Activated CD4-positive, alpha-beta T cell treated with anti-CD3 and anti-CD28 coated beads, Interleukin-2, amount 50 U/mL, for 24 hours (primary cell): ENCODE results near the gene CCDC40.
A peak's percentile ranks its signal among the peaks of the same experiment; 100 is the strongest.
"Not testable (repeated sequence)": the region's sequence is repeated elsewhere in the genome, so short reads cannot be mapped to it uniquely, and the experiment has no call there.

Source experiments
- DNase-seq, 2 donors: peaks; one replicate each; pipeline ENCODE4 v3.0.0-alpha.2; 2020; ENCODE audit warnings: low read depth in 1 of 2, low spot score in 1 of 2

The CCDC40 gene, protein sequence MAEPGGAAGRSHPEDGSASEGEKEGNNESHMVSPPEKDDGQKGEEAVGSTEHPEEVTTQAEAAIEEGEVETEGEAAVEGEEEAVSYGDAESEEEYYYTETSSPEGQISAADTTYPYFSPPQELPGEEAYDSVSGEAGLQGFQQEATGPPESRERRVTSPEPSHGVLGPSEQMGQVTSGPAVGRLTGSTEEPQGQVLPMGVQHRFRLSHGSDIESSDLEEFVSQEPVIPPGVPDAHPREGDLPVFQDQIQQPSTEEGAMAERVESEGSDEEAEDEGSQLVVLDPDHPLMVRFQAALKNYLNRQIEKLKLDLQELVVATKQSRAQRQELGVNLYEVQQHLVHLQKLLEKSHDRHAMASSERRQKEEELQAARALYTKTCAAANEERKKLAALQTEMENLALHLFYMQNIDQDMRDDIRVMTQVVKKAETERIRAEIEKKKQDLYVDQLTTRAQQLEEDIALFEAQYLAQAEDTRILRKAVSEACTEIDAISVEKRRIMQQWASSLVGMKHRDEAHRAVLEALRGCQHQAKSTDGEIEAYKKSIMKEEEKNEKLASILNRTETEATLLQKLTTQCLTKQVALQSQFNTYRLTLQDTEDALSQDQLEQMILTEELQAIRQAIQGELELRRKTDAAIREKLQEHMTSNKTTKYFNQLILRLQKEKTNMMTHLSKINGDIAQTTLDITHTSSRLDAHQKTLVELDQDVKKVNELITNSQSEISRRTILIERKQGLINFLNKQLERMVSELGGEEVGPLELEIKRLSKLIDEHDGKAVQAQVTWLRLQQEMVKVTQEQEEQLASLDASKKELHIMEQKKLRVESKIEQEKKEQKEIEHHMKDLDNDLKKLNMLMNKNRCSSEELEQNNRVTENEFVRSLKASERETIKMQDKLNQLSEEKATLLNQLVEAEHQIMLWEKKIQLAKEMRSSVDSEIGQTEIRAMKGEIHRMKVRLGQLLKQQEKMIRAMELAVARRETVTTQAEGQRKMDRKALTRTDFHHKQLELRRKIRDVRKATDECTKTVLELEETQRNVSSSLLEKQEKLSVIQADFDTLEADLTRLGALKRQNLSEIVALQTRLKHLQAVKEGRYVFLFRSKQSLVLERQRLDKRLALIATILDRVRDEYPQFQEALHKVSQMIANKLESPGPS

GRCh38 chr17:80035937-80036714 is at the start of gene CCDC40:
TSS of gene CCDC40 (plus strand) at chr17:80036642. CDS start at chr17:80036663, 21 bp downstream.
- DNase-seq, result peak; percentile 43 to 46

DNA sequence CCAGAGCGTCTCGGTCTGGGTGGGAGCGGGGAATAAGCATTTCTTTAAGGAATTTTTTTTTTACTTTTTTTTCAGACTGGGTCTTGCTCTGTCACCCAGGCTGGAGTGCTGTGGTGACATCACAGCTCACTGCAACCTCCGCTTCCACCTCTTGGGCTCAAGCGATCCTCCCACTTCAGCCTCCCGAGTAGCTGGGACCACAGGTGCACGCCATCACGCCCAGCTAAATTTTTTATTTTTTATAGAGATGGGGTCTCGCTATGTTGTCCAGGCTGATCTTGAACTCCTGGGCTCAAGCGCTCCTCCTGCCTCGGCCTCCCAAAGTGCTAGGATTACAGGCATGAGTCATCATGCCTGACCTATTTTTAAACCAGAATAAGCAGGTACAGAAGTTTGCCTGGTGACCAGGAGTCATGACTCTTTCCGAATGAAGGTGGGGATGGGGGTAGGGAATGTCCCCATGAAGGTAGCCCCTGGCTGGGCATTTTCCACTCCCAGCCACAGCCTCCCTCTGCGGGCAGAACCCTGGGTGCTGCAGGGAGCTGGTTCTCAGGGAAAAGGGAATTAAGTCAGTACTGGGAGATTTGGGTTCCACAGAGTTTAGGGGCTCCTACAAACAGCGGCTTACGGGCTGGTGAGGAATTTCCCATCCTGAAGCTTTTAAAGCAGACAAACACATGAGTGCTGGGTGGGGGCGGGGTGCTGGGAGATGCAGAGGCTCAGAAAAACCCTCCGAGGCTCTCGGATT is 49.1 kb upstream of the CCDC40 start:
- DNase-seq, result no peak

DNA sequence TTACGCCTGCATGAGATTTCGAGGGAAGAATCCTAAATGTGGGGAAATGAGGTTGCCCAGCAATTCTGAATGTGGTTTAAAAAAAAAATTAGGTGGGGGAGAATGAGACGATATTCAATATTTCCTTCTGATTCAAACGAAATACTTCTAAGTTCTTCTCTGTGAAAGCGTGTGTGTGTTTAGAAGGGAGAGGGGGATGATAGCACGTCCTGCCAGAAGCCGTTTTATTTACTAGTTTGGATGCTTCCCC is 48.6 kb upstream of the CCDC40 start:
- no peak for DNase-seq

GRCh38 chr17:79988185-79988971 is 48.1 kb upstream of the CCDC40 start:
- no peak for DNase-seq

DNA sequence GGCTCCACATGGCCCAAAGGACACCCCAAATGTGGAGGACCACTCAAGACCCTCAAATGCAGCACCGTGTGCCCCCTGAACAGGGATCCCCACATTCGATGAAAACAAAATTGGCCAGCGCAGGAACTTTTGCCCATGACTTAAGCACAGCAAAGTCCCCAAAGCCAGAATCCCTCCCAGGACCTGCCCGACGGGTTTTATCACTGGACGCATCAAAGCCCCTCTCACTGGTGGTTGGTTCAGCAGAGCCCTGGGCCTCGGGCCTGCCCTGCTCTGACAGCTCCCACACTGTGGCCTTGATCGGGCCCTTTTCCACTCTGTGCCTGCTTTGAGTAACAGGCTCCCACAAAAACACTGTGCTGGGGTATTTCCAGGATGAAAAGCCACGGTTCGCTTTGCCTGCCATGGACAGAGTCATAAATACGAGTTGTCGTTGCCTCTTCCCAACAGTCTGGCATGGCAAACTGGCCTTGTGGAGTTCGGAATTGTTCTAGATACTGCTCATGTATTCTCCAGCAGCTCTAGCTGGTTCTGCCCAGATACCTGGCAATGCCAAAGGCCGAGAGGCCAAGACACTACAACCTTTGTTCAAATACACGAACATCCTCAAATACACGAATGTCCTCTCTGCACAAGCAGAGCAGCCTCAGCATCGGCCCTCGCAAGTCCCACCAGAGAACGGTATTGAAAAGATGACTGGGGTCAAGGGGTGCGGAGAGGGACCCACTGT is 47.2 kb upstream of the CCDC40 start:
- DNase-seq, result no peak

DNA sequence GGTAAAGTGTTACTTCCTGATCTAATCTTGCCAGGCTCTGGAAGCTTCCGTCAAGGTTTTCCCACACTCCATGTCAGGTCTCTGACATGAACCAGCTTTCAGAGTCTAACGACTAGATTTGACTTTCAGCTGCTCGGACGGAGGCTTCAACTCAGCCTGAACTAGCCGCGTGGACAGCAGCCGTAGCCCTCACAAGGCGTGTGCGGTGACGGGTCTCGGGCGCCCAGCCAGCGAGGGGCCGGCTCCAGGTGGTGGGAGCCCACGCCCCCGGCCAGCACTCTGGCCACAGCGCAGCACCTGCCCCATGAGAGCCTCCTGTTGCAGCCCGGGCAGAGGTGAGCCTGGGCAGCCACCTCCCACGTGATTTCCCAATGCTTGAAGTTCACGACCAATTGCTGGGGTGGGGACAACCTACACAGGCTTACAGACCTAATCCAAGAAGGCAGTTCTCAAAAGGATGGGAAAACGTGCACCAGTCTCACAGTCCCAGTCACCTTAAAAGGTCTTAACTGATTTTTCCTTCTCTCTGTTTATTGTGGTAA is 46.3 kb upstream of the CCDC40 start:
- no peak for DNase-seq

DNA sequence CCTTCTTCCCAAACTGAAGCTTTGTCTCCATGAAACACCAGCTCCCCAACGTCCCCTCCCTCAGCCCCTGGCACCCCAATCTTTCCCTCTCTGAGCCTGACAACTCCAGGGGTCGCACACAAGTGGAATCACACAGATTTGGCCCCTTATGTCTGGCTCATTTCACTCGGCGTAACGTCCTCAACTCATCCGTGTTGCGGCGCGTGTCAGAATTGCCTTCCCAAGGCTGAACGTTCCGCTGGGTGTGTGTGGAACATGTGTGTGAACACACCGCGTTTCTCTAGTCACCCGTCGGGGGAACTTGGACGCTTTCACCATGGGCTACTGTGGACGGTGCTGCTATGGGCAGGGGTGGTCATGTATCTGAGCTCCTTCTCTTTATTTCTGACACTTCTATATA is 45.7 kb upstream of the CCDC40 start:
- DNase-seq, result no peak

DNA sequence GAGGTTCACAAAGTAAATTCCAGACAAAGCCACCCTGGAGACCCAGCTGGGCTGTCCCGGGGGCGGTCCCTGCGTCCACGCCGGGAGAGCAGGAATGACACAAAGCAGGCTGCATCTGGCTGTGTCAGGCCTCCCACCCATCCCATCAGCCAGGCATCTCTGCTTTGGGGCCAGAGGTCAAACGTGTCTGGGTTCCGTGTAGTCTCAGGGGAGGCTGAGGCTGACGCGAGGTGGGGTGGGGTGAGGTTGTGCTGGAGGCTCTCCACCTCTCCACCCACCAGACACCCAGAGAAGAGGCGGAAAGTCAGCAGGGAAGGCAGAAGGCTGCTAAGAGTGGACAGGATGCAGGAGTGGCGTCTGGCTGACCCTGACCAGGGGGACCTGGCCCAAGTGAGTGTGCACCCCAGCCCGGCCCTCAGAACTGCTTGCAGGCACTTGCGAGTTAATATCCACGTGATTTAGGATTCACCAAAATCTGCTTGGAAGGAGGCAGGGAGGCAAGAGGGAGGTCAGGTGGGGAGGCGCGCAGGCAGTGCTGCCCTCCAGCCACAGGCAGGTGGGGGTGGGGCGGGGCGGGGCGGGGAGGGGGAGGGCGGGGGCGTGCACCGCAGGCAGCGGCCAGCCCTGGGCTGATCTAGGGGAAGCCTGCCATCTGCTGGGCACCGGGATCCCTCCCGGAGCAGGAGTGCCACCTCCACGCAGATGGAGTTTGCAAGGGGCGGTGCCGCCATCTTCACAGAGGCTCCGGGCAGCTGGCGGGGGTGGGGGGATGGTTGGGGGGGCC is 45.1 kb upstream of the CCDC40 start:
- peak; percentile 49 to 66 for DNase-seq

DNA sequence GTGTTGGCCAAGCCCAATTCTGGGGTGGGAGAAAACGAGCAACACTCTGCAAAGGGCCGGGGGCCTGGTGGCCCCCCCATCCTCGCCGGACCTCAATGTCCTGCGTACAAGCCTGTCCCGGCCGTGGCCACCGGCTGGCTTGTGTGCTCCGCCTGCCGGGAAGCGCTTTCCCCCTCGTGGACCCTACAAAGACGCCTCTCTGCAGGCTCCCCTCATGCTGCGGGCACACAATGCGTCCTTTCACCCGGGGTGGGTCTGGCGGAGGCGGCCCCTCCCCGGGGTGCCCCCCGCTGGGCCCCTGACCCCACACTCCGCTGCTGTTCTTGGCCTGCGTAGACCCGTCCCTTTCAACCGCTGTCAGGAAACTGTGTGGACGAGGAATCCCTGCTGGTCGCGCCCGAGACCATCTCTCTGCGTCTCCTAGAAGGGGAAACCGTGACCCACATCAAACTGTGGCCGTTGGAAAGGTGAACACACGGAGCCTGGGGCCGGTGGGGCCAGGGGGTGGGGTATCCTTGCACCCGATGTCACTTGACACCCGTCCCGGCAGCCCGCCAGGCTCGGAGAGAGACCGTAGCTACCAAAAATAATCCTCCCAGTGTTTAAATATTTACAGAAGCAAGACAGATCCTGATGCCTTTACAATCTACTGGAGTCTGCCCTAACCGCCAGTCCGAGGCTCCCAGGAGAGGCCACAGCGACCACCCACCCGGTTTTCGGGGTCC is 44.4 kb upstream of the CCDC40 start:
- DNase-seq, result no peak

DNA sequence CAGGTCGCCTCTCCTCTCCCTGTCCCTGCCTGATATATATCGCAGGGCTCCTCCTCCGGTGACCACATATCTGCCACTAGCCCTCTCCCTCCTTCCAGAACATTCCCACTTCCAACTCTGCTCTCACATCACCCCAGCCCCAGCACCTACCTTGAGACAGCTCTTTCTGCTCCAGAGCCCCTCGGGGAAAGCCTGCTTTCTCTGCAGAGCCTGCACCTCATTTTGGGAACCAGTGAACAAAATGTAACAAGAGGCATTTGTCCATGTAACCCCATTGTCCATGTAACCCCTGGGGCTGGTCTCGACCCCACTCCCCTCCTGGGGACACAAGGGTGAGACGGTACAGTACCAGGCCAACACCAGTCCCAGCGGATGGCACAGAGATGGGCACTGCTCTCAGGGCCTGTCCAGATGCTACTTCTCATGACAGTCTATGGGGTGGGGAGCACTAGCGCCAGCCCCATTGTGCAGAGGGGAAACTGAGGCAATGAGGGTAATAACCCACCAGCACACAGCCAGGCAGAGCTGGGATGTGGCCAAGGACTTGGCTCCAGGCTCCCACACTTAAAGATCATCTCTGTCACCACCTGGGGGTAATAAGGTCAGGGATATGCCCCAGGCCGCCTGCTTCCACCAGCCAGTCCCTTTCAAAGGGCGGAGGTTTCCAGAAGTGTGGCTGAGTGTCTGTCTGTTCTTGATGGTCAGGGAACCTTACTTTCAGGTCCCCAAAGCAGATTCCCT is 43.6 kb upstream of the CCDC40 start:
- DNase-seq, result no peak

DNA sequence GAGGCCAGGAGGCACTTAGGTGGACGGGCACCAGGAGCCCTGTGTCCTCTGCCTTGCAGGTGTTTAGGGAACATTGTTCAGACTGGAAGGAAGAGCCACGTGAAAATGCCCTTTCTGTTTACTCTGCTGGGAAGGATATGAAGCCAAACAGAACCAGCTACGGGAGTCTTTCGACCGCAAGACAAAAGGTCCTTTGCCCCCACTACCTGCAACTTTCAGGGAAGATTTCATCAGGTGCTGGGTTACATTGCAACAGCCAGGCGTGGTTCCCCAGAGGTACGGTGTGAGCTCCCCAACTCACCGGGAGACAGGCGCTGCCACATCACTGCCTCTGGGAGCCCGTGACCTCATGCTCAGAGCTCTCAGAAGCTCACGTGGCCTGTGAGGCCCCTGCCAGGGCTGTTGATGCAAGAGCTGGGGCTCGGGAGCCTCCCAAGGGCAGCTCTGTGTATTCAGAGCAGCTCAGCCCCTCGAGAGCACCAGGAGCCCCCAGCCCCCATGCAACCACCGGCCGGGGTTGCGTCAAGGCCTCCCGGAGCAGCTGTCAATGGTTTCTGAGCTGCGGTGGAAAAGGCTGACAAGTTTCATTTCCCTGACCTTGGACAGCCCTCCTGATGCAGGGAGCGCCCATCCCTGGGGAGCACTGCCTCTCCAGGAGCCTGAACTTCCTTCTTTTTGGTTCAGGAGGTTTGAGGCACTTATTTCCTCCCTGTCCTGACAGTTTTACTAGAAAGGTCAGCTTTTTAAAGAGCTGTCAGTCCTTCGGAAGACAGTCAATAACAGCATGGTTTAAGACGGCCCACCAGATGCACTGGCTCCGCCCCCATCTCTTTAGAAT is 42.8 kb upstream of the CCDC40 start:
- DNase-seq, result peak in 1 of 2 donors; percentile 44

DNA sequence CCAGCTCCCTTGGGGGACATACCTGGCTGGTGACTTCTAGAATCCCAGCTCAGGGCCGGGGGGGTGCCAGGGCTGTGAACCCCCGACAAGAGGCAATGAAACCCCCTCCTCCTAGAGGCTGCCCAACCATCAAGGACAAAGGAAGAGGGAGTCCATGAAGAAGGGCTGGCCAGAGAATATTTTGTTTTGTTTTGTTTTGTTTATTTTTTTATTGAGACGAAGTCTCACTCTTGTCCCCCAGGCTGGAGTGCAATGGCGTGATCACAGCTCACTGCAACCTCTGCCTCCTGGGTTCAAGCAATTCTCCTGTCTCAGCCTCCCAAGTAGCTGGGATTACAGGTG is 42.2 kb upstream of the CCDC40 start:
- DNase-seq, result not testable (repeated sequence)

- no peak for DNase-seq
Observed at GRCh38 chr17:79994602-79995001, 41.8 kb upstream of the CCDC40 start.

DNA sequence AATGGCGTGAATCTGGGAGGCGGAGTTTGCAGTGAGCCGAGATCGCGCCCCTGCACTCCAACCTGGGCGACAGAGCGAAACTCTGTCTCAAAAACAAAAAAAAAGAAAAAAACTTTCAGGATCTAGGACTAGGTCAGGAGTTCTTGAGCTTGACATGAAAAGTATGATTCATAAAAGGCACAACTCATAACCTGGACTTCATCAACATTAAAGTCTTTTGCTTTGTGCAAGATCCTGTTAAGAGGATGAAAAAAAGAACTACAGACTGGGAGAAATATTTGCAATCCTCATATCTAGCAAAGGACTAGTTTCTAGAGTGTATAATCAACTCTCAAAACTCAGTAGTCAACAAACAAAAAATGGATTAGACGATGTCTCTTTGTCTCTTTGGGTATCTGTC is 40.7 kb upstream of the CCDC40 start:
- DNase-seq, result no peak

DNA sequence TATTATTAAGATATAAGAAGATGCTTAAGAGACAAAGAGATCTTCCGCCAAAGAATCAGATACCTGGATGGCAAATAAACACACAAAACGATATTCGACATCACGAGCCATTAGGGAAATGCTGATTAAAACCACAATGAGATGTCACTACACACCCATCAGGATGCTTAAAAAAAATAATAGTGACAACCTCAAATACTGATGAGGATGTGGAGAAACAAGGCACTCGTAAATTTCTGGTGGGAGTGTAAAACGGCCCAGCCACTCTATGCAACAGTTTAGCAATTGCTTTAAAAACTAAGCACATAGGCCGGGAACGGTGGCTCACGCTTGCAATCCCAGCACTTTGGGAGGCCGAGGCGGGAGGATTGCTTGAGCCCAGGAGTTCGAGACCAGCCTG is 40.2 kb upstream of the CCDC40 start:
- no peak for DNase-seq
